KBM-7 (cell line): Measurements from ENCODE around the gene WEE2.
"Not testable (repeated sequence)": the region's sequence is repeated elsewhere in the genome, so short reads cannot be mapped to it uniquely, and the experiment has no call there.

Source experiments
- DNase-seq: peaks from one replicate; pipeline ENCODE4 v3.0.0-alpha.2; 2015
- in situ Hi-C: fragments of 300-500 bp; cut with MboI; formaldehyde crosslinking; loops from 2 replicates; pipeline ENCODE4 v1.14.3; 2020; ENCODE audit warnings: low sequenced_read_pairs, low pct_unique_long_range_greater_than_20kb, mixed read lengths

Gene WEE2

GRCh38 chr7:141751904-141752303 is 43.8 kb downstream of the WEE2 start:
- DNase-seq, in situ Hi-C loops: not testable (repeated sequence)

- peak; percentile 12 for DNase-seq
- in situ Hi-C loops, result no loop called here
These were observed 44.5 kb downstream of the WEE2 start for GRCh38 chr7:141752634-141753033.

- peak; percentile 51 for DNase-seq
- in situ Hi-C loops, result no loop called here
These were observed 46.8 kb downstream of the WEE2 start for GRCh38 chr7:141754939-141755338.

GRCh38 chr7:141763797-141764196 is 55.6 kb downstream of the WEE2 start, which contains the start of gene TAS2R3:
TAS2R3 (plus strand) TSS chr7:141764097; CDS start chr7:141764159, 62 bp downstream.
- in situ Hi-C loops, result no loop called here

GRCh38 chr7:141770083-141770583 is 62.0 kb downstream of the WEE2 start:
- in situ Hi-C loops, DNase-seq: not testable (repeated sequence)

More at GRCh38 chr7:141763797-141764196, 55.6 kb downstream of the WEE2 start, which contains the start of gene TAS2R3:
- no peak for DNase-seq

- in situ Hi-C loops, result no loop called here
- no peak for DNase-seq
These were observed 68.2 kb downstream of the WEE2 start, which contains the start of gene TAS2R4 for GRCh38 chr7:141776374-141776773. TAS2R4 (plus strand) TSS chr7:141776674; CDS start chr7:141778489, 1,815 bp downstream.
